H1 (cell line): ENCODE results near the gene PARK7. TPM values are rescaled to one million over a fixed set of nuclear protein-coding genes. Genes with fewer than 3 reads are reported as not detected.

Experiments
- CTCF ChIA-PET: fragments of 300-600 bp; sonication (Branson Sonifier 250); formaldehyde crosslinking; loops from one replicate; lab custom pipeline; 2021; ENCODE audit not compliant: partially characterized antibody; lab: Charles Lee
- POLR2A ChIA-PET: fragments of 300-600 bp; sonication (Branson Sonifier 250); formaldehyde crosslinking; loops from one replicate; lab custom pipeline; 2021; ENCODE audit warnings: inconsistent platforms; ENCODE audit not compliant: partially characterized antibody; lab: Charles Lee
- DNase-seq, 2 experiments: peaks; one replicate each; pipeline versions ENCODE4 v3.0.0 to v3.0.0-alpha.2; 2010 to 2022; ENCODE audit warnings: low spot score in 2 of 2, low read depth in 1 of 2, mixed read lengths in 1 of 2
- FAIRE-seq: peaks from 2 replicates; lab custom pipeline; 2011; peaks lifted over from hg19 to GRCh38; lab: Jason Lieb, UNC
- H2AFZ ChIP-seq: 2 replicates; pipeline ENCODE4 v1.8.1; 2012; ENCODE audit warnings: low read length, inconsistent platforms
- H2AK5ac ChIP-seq: 2 replicates; pipeline ENCODE4 v1.6.1; 2013; ENCODE audit warnings: low read depth, low read length
- H2BK120ac ChIP-seq: replicated peaks from 2 replicates; pipeline ENCODE3; 2013; ENCODE audit warnings: low read depth, low read length, inconsistent platforms
- H2BK12ac ChIP-seq: 2 replicates; pipeline ENCODE4 v1.6.1; 2013; ENCODE audit warnings: low read depth, low read length
- H2BK15ac ChIP-seq: 2 replicates; pipeline ENCODE4 v1.6.1; 2013; ENCODE audit warnings: low read length
- H2BK20ac ChIP-seq: 2 replicates; pipeline ENCODE4 v1.6.1; 2013; ENCODE audit warnings: low read length
- H2BK5ac ChIP-seq: 2 replicates; pipeline ENCODE4 v1.6.1; 2013; ENCODE audit warnings: low read depth, low read length
- H3K14ac ChIP-seq: 2 replicates; pipeline ENCODE4 v1.6.1; 2013; ENCODE audit warnings: inconsistent platforms; ENCODE audit not compliant: insufficient read length
- H3K18ac ChIP-seq: 2 replicates; pipeline ENCODE4 v1.6.1; 2013; ENCODE audit warnings: low read length; ENCODE audit errors: extremely low read depth
- H3K23ac ChIP-seq: 2 replicates; pipeline ENCODE4 v1.6.1; 2013; ENCODE audit warnings: inconsistent platforms; ENCODE audit not compliant: insufficient read length
- H3K23me2 ChIP-seq: 2 replicates; pipeline ENCODE4 v1.6.1; 2013; ENCODE audit warnings: low read depth, low read length
- H3K27ac ChIP-seq: 2 replicates; pipeline ENCODE4 v1.6.1; 2011; ENCODE audit warnings: low read depth, low read length, inconsistent platforms
- H3K27me3 ChIP-seq, 4 experiments: replicated peaks in 1 of 4; 1 replicate in 1 of 4; 2 replicates in 3 of 4; pipeline versions ENCODE4 v1.6.1 to v1.8.1; 2011 to 2013; ENCODE audit warnings: low read length in 3 of 4, mild to moderate bottlenecking in 3 of 4, inconsistent platforms in 2 of 4, mixed read lengths in 2 of 4, moderate library complexity in 1 of 4; ENCODE audit not compliant: control insufficient read depth in 3 of 4, insufficient read depth in 3 of 4; ENCODE audit errors: extremely low read depth in 1 of 4
- H3K36me3 ChIP-seq, 4 experiments: 2 replicates each; pipeline versions ENCODE4 v1.6.1 to v1.8.1; 2011 to 2013; ENCODE audit warnings: mild to moderate bottlenecking in 4 of 4, low read length in 3 of 4, moderate library complexity in 2 of 4, control low read depth in 1 of 4, inconsistent platforms in 1 of 4; ENCODE audit not compliant: insufficient read depth in 4 of 4, control insufficient read depth in 2 of 4
- H3K4ac ChIP-seq: replicated peaks from 2 replicates; pipeline ENCODE3; 2013; ENCODE audit warnings: low read length, low read depth, mixed read lengths, inconsistent platforms; ENCODE audit not compliant: insufficient read length
- H3K4me1 ChIP-seq, 4 experiments: replicated peaks in 1 of 4; 1 replicate in 1 of 4; 2 replicates in 3 of 4; pipeline versions ENCODE4 v1.6.1 to v1.8.1; 2011 to 2013; ENCODE audit warnings: low read length in 3 of 4, inconsistent platforms in 2 of 4, mixed read lengths in 1 of 4; ENCODE audit not compliant: insufficient read depth in 4 of 4, control insufficient read depth in 3 of 4
- H3K4me2 ChIP-seq, 2 experiments: 2 replicates each; pipeline versions ENCODE4 v1.6.1 to v1.8.1; 2011 to 2013; ENCODE audit warnings: low read depth in 2 of 2, low read length in 2 of 2, control low read depth in 1 of 2, inconsistent platforms in 1 of 2, mild to moderate bottlenecking in 1 of 2; ENCODE audit not compliant: insufficient read depth in 1 of 2
- H3K4me3 ChIP-seq, 4 experiments: fragments of 200-600, 300-600 bp in 1 of 4; sonication (generic), shearing (Covaris generic), sonication (Bioruptor Twin) in 1 of 4; 2 replicates each; pipeline versions ENCODE4 v1.5.1 to v1.8.1; 2011 to 2016; ENCODE audit warnings: low read length in 4 of 4, low read depth in 3 of 4, control low read depth in 2 of 4, inconsistent platforms in 2 of 4, mild to moderate bottlenecking in 2 of 4, mixed read lengths in 1 of 4, moderate library complexity in 1 of 4; ENCODE audit not compliant: insufficient read depth in 2 of 4; ENCODE audit errors: extremely low read depth in 1 of 4
- H3K56ac ChIP-seq: replicated peaks from 2 replicates; pipeline ENCODE3; 2013; ENCODE audit warnings: low read depth, mild to moderate bottlenecking, mixed read lengths, low read length, inconsistent platforms; ENCODE audit not compliant: insufficient read length
- H3K79me1 ChIP-seq: 2 replicates; pipeline ENCODE4 v1.6.1; 2013; ENCODE audit warnings: low read depth, low read length, control low read depth
- H3K79me2 ChIP-seq, 2 experiments: 2 replicates each; pipeline versions ENCODE4 v1.6.1 to v1.8.1; 2012 to 2013; ENCODE audit warnings: low read length in 2 of 2, mild to moderate bottlenecking in 2 of 2, inconsistent platforms in 1 of 2; ENCODE audit not compliant: insufficient read depth in 2 of 2, control insufficient read depth in 1 of 2
- H3K9ac ChIP-seq, 4 experiments: replicated peaks in 1 of 4; 1 replicate in 1 of 4; 2 replicates in 3 of 4; pipeline versions ENCODE4 v1.6.1 to v1.8.1; 2011 to 2013; ENCODE audit warnings: low read depth in 3 of 4, low read length in 3 of 4, control low read depth in 2 of 4, mild to moderate bottlenecking in 2 of 4, moderate library complexity in 2 of 4, inconsistent platforms in 1 of 4; ENCODE audit errors: extremely low read depth in 1 of 4
- H3K9me3 ChIP-seq, 2 experiments: 2 replicates each; pipeline versions ENCODE4 v1.6.1 to v1.8.1; 2012 to 2013; ENCODE audit warnings: mild to moderate bottlenecking in 2 of 2, moderate library complexity in 2 of 2, control low read depth in 1 of 2, inconsistent platforms in 1 of 2, low read depth in 1 of 2, low read length in 1 of 2, mixed read lengths in 1 of 2; ENCODE audit not compliant: insufficient read depth in 2 of 2
- H4K20me1 ChIP-seq, 2 experiments: replicated peaks in 1 of 2; 2 replicates each; pipeline versions ENCODE3 to v1.8.1; 2011 to 2013; ENCODE audit warnings: inconsistent platforms in 2 of 2, low read length in 2 of 2, mild to moderate bottlenecking in 1 of 2; ENCODE audit not compliant: insufficient read depth in 2 of 2, control insufficient read depth in 1 of 2
- H4K5ac ChIP-seq: 2 replicates; pipeline ENCODE4 v1.6.1; 2013; ENCODE audit warnings: low read length, low read depth, mixed read lengths, inconsistent platforms; ENCODE audit not compliant: insufficient read length
- H4K8ac ChIP-seq: 2 replicates; pipeline ENCODE4 v1.8.0; 2013; ENCODE audit warnings: mild to moderate bottlenecking, moderate library complexity, low read length, inconsistent platforms; ENCODE audit not compliant: insufficient read depth; ENCODE audit errors: extremely low read depth
- H4K91ac ChIP-seq: replicated peaks from 2 replicates; pipeline ENCODE3; 2013; ENCODE audit warnings: low read length, mixed read lengths, inconsistent platforms; ENCODE audit not compliant: insufficient read length
- BCL11A ChIP-seq, 2 experiments: IDR thresholded peaks; one replicate each; pipeline ENCODE4 v1.6.1; 2011; ENCODE audit warnings: low read depth in 2 of 2, low read length in 2 of 2, mild to moderate bottlenecking in 2 of 2
- CBX8 ChIP-seq: fragments of 300-800, 300-1000 bp; sonication (generic); IDR thresholded peaks from 2 replicates; pipeline ENCODE4 v1.7.1; 2016; ENCODE audit warnings: low read depth, low read length, borderline replicate concordance
- CREB1 ChIP-seq: IDR thresholded peaks from 2 replicates; pipeline ENCODE4 v1.6.1; 2012; ENCODE audit warnings: inconsistent platforms
- POU5F1 ChIP-seq: IDR thresholded peaks from 2 replicates; pipeline ENCODE4 v1.6.1; 2011; ENCODE audit warnings: low read depth, mild to moderate bottlenecking, low read length, moderate library complexity
- SUZ12 ChIP-seq: fragments of 200-600 bp; sonication (generic); IDR thresholded peaks from 2 replicates; pipeline ENCODE4 v1.6.1; 2012; ENCODE audit warnings: mild to moderate bottlenecking, inconsistent platforms, low read length, moderate library complexity, mixed read lengths
- WGBS, 2 experiments: shearing (Covaris generic) in 1 of 2; methylation state at CpG; one replicate each; pipeline versions ENCODE4 v1.1.6 to v1.1.7; 2013 to 2015; ENCODE audit warnings: low lambda C conversion rate in 2 of 2, mixed read lengths in 2 of 2, inconsistent platforms in 1 of 2, low coverage in 1 of 2, missing lambda C conversion rate in 1 of 2; ENCODE audit not compliant: insufficient replicate concordance in 2 of 2, insufficient coverage in 1 of 2, insufficient read length in 1 of 2; ENCODE audit errors: extremely low coverage in 1 of 2, missing lambda C conversion rate in 1 of 2; 5-methylcytosine and 5-hydroxymethylcytosine counted together
- polyA plus RNA-seq, 7 experiments: library from polyadenylated mRNA; depleted of rRNA in 3 of 7; stranded (reverse) in 5 of 7; unstranded in 2 of 7; fragments of >200 nt in 5 of 7; fragments of 200-250 nt in 2 of 7; gene quantifications; 1 replicate in 5 of 7; 2 replicates in 1 of 7; 4 replicates in 1 of 7; pipeline versions ENCODE4 v1.2.1 to v1.2.3, GENCODE V29; 2011 to 2013; ENCODE audit warnings: missing spikeins in 2 of 7, mixed read lengths in 2 of 7
- total RNA-seq: library from RNA; stranded (reverse); fragmentation: NEBNext Ultra II Directional; extraction: Animal tissue kit (Norgen Biotek cat#: 25700); gene quantifications from 2 replicates; pipeline ENCODE4 v1.2.1, GENCODE V29; 2021
- TF ChIP-seq, protein P1 (sequence below), 3 experiments: IDR thresholded peaks; 1 replicate in 2 of 3; 2 replicates in 1 of 3; pipeline versions ENCODE4 v1.5.1 to v1.6.1; 2011; ENCODE audit warnings: low read length in 3 of 3, mild to moderate bottlenecking in 3 of 3, inconsistent platforms in 2 of 3, low read depth in 1 of 3, moderate library complexity in 1 of 3; ENCODE audit not compliant: insufficient read depth in 1 of 3; ENCODE audit errors: control extremely low read depth in 1 of 3

The PARK7 gene
- total and polyA plus RNA-seq, 2 of the 8 experiments (the other 6 are each of a cell fraction or from before 2014, with no cell fraction given), result 206 to 383 TPM

DNA sequence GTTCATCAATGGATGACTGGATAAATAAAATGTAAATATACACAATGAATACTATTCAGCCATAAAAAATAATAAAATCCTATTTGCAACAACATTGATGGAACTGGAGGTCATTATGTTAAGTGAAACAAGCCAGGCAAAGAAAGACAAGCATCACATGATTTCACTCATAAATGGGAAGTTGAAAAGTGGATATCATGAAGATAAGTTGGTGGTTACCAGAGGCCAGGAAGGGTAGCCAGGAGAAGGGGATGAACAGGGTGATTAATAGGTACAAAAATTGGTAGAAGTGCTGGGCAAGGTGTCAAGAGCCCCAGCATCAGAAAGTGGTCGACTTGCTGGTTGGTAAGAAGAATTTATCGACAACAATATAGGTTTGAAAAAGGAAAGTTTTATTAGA, 1.3 kb upstream of the PARK7 start:
- no peaks in the 10 kb centered on the region; the same call in 1 of the 2 replicates for H3K79me1 ChIP-seq
- H3K9me3 ChIP-seq, result no peaks in the 10 kb centered on the region
- H2BK20ac ChIP-seq, result no peak overlapping the region

More for the DNA sequence above, 1.3 kb upstream of the PARK7 start:
- Histone ChIP-seq H3K18ac (no peak overlapping the region), H2BK120ac (no peak overlapping the region), H4K8ac (no peak overlapping the region), H3K79me2 (peaks cover 0 to 27% of the 10 kb centered on the region in 2 experiments; a peak in 2 of 4 replicates), H3K23me2 (no peaks in the 10 kb centered on the region), H3K4me1 (peaks cover 0 to 2% (median 0%) of the 10 kb centered on the region in 4 experiments; a peak in 1 of 7 replicates), H3K27ac (no peak overlapping the region), H3K4me3 (peak overlapping the region in 1 of 4 experiments; percentile 82; a peak in 2 of 8 replicates), H3K14ac (no peak overlapping the region), H4K5ac (no peak overlapping the region), H3K9ac (no peak overlapping the region), H3K4ac (no peak overlapping the region), H2AK5ac (no peak overlapping the region), H3K4me2 (peak overlapping the region; percentile 49 to 61; a peak in 2 of 4 replicates), H4K91ac (no peak overlapping the region), H2BK5ac (no peak overlapping the region), H4K20me1 (no peaks in the 10 kb centered on the region), H2AFZ (no peak overlapping the region), H3K56ac (no peak overlapping the region), H2BK15ac (no peak overlapping the region), H3K36me3 (peaks cover 8 to 16% (median 12%) of the 10 kb centered on the region in 4 experiments), H3K23ac (no peak overlapping the region), H2BK12ac (no peak overlapping the region), H3K27me3 (no peaks in the 10 kb centered on the region)
- POLR2A ChIA-PET, result no interaction called here
- TF ChIP-seq, protein P1, sequence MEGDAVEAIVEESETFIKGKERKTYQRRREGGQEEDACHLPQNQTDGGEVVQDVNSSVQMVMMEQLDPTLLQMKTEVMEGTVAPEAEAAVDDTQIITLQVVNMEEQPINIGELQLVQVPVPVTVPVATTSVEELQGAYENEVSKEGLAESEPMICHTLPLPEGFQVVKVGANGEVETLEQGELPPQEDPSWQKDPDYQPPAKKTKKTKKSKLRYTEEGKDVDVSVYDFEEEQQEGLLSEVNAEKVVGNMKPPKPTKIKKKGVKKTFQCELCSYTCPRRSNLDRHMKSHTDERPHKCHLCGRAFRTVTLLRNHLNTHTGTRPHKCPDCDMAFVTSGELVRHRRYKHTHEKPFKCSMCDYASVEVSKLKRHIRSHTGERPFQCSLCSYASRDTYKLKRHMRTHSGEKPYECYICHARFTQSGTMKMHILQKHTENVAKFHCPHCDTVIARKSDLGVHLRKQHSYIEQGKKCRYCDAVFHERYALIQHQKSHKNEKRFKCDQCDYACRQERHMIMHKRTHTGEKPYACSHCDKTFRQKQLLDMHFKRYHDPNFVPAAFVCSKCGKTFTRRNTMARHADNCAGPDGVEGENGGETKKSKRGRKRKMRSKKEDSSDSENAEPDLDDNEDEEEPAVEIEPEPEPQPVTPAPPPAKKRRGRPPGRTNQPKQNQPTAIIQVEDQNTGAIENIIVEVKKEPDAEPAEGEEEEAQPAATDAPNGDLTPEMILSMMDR (IDR thresholded peaks at IDR 0.05; ENCODE audit: control extremely low read depth in 1 of 3, insufficient read depth in 1 of 3, low read depth in 1 of 3, low read length in 3 of 3), result no peak
- no peak for TF ChIP-seq BCL11A (IDR thresholded peaks at IDR 0.05; ENCODE audit: low read depth in 2 of 2, low read length in 2 of 2)
- TF ChIP-seq POU5F1, result no peak
- no peak for TF ChIP-seq SUZ12
- no peak for TF ChIP-seq CBX8
- TF ChIP-seq CREB1, result no peak
- DNase-seq (no peak), FAIRE-seq (no peak)
- CTCF ChIA-PET, result interaction anchor here (1.2 kb wide), 1 partner anchor 162 kb away, joined by 4 read pairs; no protein-coding TSS in a partner anchor
- WGBS, 2 experiments, result 96% methylated on average over 2 of the region's 2 CpGs; no CpG with 5 or more reads in 1 of the 2 experiments
